ENCODE results near the gene DACT1.
"Not testable (repeated sequence)": the region's sequence is repeated elsewhere in the genome, so short reads cannot be mapped to it uniquely, and the experiment has no call there.

The DACT1 gene, protein sequence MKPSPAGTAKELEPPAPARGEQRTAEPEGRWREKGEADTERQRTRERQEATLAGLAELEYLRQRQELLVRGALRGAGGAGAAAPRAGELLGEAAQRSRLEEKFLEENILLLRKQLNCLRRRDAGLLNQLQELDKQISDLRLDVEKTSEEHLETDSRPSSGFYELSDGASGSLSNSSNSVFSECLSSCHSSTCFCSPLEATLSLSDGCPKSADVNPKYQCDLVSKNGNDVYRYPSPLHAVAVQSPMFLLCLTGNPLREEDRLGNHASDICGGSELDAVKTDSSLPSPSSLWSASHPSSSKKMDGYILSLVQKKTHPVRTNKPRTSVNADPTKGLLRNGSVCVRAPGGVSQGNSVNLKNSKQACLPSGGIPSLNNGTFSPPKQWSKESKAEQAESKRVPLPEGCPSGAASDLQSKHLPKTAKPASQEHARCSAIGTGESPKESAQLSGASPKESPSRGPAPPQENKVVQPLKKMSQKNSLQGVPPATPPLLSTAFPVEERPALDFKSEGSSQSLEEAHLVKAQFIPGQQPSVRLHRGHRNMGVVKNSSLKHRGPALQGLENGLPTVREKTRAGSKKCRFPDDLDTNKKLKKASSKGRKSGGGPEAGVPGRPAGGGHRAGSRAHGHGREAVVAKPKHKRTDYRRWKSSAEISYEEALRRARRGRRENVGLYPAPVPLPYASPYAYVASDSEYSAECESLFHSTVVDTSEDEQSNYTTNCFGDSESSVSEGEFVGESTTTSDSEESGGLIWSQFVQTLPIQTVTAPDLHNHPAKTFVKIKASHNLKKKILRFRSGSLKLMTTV

GRCh38 chr14:58637391-58638230 is at the start of gene DACT1:
Gene DACT1, plus strand, starts transcription at chr14:58637962. Its CDS starts 241 bp downstream, at chr14:58638203.
- Histone ChIP-seq H3K4me3 (ENCODE audit: low read length) (peak within 1 kb of the TSS; percentile 44), H3K9me3 (ENCODE audit: control insufficient read depth, insufficient read depth, low read length) (no peaks in the 10 kb centered on the region), H3K27me3 (ENCODE audit: control insufficient read depth, insufficient read depth, low read length) (peaks cover 4% of the 10 kb centered on the region; the same call in 1 of the 2 replicates), H3K27ac (ENCODE audit: low read length) (no peak within 1 kb of the TSS), H3K36me3 (ENCODE audit: control insufficient read depth, insufficient read depth, low read length) (no peaks in the 10 kb centered on the region), H3K4me1 (ENCODE audit: control insufficient read depth, insufficient read depth, low read length) (peaks cover 4% of the 10 kb centered on the region)
- DNase-seq (ENCODE audit: low read depth, low spot score), result no peak
- no CpG with 5 or more reads among the region's 94 CpGs for WGBS (ENCODE audit: insufficient coverage, insufficient read length)

DNA sequence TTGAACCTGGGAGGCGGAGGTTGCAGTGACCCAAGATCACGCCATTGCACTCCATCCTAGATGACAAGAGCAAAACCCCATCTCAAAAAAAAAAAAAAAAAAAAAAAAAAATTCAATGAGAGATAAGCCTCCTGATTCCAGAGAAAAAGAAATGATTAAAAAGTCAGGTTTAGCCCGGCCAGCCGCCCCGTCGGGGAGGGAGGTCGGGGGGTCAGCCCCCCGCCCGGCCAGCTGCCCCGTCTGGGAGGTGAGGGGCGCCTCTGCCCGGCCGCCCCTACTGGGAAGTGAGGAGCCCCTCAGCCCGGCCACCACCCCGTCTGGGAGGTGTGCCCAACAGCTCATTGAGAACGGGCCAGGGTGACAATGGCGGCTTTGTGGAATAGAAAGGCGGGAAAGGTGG is 49.4 kb upstream of the DACT1 start:
- H3K27ac ChIP-seq (ENCODE audit: low read length); H3K36me3 ChIP-seq (ENCODE audit: control insufficient read depth, insufficient read depth, low read length); H3K4me3 ChIP-seq (ENCODE audit: low read length); DNase-seq (ENCODE audit: low read depth, low spot score); H3K9me3 ChIP-seq (ENCODE audit: control insufficient read depth, insufficient read depth, low read length); H3K4me1 ChIP-seq (ENCODE audit: control insufficient read depth, insufficient read depth, low read length); H3K27me3 ChIP-seq (ENCODE audit: control insufficient read depth, insufficient read depth, low read length): not testable (repeated sequence)
- WGBS (ENCODE audit: insufficient coverage, insufficient read length), result no CpG with 5 or more reads among the region's 18 CpGs

- no peaks in the 10 kb centered on the region for H3K36me3 ChIP-seq (ENCODE audit: control insufficient read depth, insufficient read depth, low read length)
Observed at GRCh38 chr14:58593977-58594376, 43.8 kb upstream of the DACT1 start.

GRCh38 chr14:58597041-58597440 is 40.7 kb upstream of the DACT1 start:
- no CpG with 5 or more reads among the region's 4 CpGs for WGBS (ENCODE audit: insufficient coverage, insufficient read length)

More at GRCh38 chr14:58593977-58594376, 43.8 kb upstream of the DACT1 start:
- H3K27ac ChIP-seq (ENCODE audit: low read length), result no peak overlapping the region
- no peak for DNase-seq (ENCODE audit: low read depth, low spot score)
- H3K4me1 ChIP-seq (ENCODE audit: control insufficient read depth, insufficient read depth, low read length), result no peaks in the 10 kb centered on the region
- no peak overlapping the region for H3K4me3 ChIP-seq (ENCODE audit: low read length)
- H3K9me3 ChIP-seq (ENCODE audit: control insufficient read depth, insufficient read depth, low read length), result no peaks in the 10 kb centered on the region
- H3K27me3 ChIP-seq (ENCODE audit: control insufficient read depth, insufficient read depth, low read length), result no peaks in the 10 kb centered on the region
- no CpG with 5 or more reads among the region's 4 CpGs for WGBS (ENCODE audit: insufficient coverage, insufficient read length)

GRCh38 chr14:58598028-58598803 is 39.5 kb upstream of the DACT1 start:
- Histone ChIP-seq H3K27me3 (ENCODE audit: control insufficient read depth, insufficient read depth, low read length) (no peaks in the 10 kb centered on the region), H3K4me1 (ENCODE audit: control insufficient read depth, insufficient read depth, low read length) (no peaks in the 10 kb centered on the region), H3K36me3 (ENCODE audit: control insufficient read depth, insufficient read depth, low read length) (no peaks in the 10 kb centered on the region), H3K9me3 (ENCODE audit: control insufficient read depth, insufficient read depth, low read length) (no peaks in the 10 kb centered on the region), H3K27ac (ENCODE audit: low read length) (no peak overlapping the region), H3K4me3 (ENCODE audit: low read length) (no peak overlapping the region)
- DNase-seq (ENCODE audit: low read depth, low spot score), result no peak
- no CpG with 5 or more reads among the region's 4 CpGs for WGBS (ENCODE audit: insufficient coverage, insufficient read length)

More at GRCh38 chr14:58597041-58597440, 40.7 kb upstream of the DACT1 start:
- Histone ChIP-seq H3K4me1 (ENCODE audit: control insufficient read depth, insufficient read depth, low read length) (no peaks in the 10 kb centered on the region), H3K27ac (ENCODE audit: low read length) (no peak overlapping the region), H3K27me3 (ENCODE audit: control insufficient read depth, insufficient read depth, low read length) (no peaks in the 10 kb centered on the region), H3K4me3 (ENCODE audit: low read length) (no peak overlapping the region), H3K36me3 (ENCODE audit: control insufficient read depth, insufficient read depth, low read length) (no peaks in the 10 kb centered on the region), H3K9me3 (ENCODE audit: control insufficient read depth, insufficient read depth, low read length) (no peaks in the 10 kb centered on the region)
- no peak for DNase-seq (ENCODE audit: low read depth, low spot score)

DNA sequence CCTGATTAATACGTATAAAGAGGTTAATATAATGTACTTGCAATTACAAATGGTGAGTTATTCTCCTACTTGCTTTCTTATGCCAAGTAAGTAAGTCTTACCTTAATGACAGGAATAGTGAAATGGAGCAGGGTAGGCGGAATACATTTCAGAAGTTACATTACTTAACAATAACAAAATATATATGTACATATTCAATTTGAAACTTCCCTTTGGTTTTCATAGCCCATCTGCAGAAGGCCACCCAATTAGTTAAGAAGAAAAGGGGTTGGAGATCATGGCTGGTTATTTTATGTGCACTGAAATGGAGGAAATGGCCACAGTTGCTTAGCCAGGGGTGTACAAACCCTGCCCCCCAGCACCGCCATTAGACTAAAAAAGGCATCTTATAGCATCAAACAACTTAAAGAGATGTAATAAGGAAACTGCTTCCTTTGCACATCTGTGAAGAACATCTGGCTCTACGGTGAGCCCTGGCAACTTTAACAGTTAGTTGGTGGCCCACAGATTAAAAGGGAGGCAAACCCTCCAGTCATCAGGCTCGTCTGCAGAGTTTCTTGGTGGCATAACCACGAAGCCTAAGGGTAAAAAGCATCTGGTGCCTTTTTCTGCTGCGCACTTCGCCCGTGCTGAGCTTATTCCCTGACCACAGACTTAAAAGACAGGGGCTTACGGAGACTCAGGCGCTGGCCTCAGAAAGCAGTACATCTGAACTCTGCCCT is 38.8 kb upstream of the DACT1 start:
- H3K27ac ChIP-seq (ENCODE audit: low read length), result no peak overlapping the region
- H3K27me3 ChIP-seq (ENCODE audit: control insufficient read depth, insufficient read depth, low read length), result no peaks in the 10 kb centered on the region
- WGBS (ENCODE audit: insufficient coverage, insufficient read length), result no CpG with 5 or more reads among the region's 11 CpGs
- H3K4me1 ChIP-seq (ENCODE audit: control insufficient read depth, insufficient read depth, low read length), result no peaks in the 10 kb centered on the region
- H3K36me3 ChIP-seq (ENCODE audit: control insufficient read depth, insufficient read depth, low read length), result no peaks in the 10 kb centered on the region
- H3K9me3 ChIP-seq (ENCODE audit: control insufficient read depth, insufficient read depth, low read length), result no peaks in the 10 kb centered on the region
- H3K4me3 ChIP-seq (ENCODE audit: low read length), result no peak overlapping the region
- DNase-seq (ENCODE audit: low read depth, low spot score), result no peak

DNA sequence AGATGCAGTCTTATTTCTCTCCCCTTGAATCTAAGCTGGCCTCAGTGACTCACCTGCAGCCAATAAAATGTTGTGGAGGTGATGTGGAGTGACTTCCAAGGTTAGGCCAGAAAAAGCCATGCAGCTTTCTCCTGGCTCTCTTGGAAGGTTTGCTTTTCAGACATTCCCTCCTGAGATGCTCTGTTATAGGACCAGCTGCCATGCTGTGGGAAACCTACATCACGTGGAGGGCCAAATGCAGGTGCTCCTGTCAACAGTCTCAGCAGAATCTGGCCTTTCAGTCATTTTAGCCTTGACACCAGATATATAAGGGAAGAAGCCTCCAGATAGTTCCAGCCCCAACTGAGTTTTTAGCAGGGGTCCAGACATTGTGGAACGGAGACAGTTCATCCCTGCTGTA is 38.1 kb upstream of the DACT1 start:
- no peak for DNase-seq (ENCODE audit: low read depth, low spot score)
- Histone ChIP-seq H3K4me3 (ENCODE audit: low read length) (no peak overlapping the region), H3K4me1 (ENCODE audit: control insufficient read depth, insufficient read depth, low read length) (no peaks in the 10 kb centered on the region), H3K27me3 (ENCODE audit: control insufficient read depth, insufficient read depth, low read length) (no peaks in the 10 kb centered on the region), H3K36me3 (ENCODE audit: control insufficient read depth, insufficient read depth, low read length) (no peaks in the 10 kb centered on the region), H3K9me3 (ENCODE audit: control insufficient read depth, insufficient read depth, low read length) (no peaks in the 10 kb centered on the region), H3K27ac (ENCODE audit: low read length) (no peak overlapping the region)
- WGBS (ENCODE audit: insufficient coverage, insufficient read length), result no CpG with 5 or more reads among the region's 2 CpGs

GRCh38 chr14:58605465-58605864 is 32.3 kb upstream of the DACT1 start:
- no peak for DNase-seq (ENCODE audit: low read depth, low spot score)
- no peaks in the 10 kb centered on the region for H3K36me3 ChIP-seq (ENCODE audit: control insufficient read depth, insufficient read depth, low read length)
- peaks cover 1% of the 10 kb centered on the region; the same call in 1 of the 2 replicates for H3K4me1 ChIP-seq (ENCODE audit: control insufficient read depth, insufficient read depth, low read length)
- no peak overlapping the region for H3K27ac ChIP-seq (ENCODE audit: low read length)
- no peaks in the 10 kb centered on the region for H3K9me3 ChIP-seq (ENCODE audit: control insufficient read depth, insufficient read depth, low read length)
- H3K27me3 ChIP-seq (ENCODE audit: control insufficient read depth, insufficient read depth, low read length), result no peaks in the 10 kb centered on the region
- H3K4me3 ChIP-seq (ENCODE audit: low read length), result no peak overlapping the region
- no CpG with 5 or more reads among the region's 4 CpGs for WGBS (ENCODE audit: insufficient coverage, insufficient read length)

GRCh38 chr14:58607131-58607951 is 30.4 kb upstream of the DACT1 start:
- WGBS (ENCODE audit: insufficient coverage, insufficient read length), result no CpG with 5 or more reads among the region's 7 CpGs

More at GRCh38 chr14:58607131-58607951, 30.4 kb upstream of the DACT1 start:
- Histone ChIP-seq H3K4me3 (ENCODE audit: low read length) (no peak overlapping the region), H3K9me3 (ENCODE audit: control insufficient read depth, insufficient read depth, low read length) (no peaks in the 10 kb centered on the region), H3K27ac (ENCODE audit: low read length) (no peak overlapping the region), H3K27me3 (ENCODE audit: control insufficient read depth, insufficient read depth, low read length) (no peaks in the 10 kb centered on the region), H3K4me1 (ENCODE audit: control insufficient read depth, insufficient read depth, low read length) (peaks cover 1% of the 10 kb centered on the region; the same call in 1 of the 2 replicates), H3K36me3 (ENCODE audit: control insufficient read depth, insufficient read depth, low read length) (no peaks in the 10 kb centered on the region)
- no peak for DNase-seq (ENCODE audit: low read depth, low spot score)
